Measurements from ENCODE around the gene PAEP. TPM values are rescaled to one million over a fixed set of nuclear protein-coding genes. Genes with fewer than 3 reads are reported as not detected.

The PAEP gene
- total RNA-seq, 3 donors from 2014 or later: not detected

DNA sequence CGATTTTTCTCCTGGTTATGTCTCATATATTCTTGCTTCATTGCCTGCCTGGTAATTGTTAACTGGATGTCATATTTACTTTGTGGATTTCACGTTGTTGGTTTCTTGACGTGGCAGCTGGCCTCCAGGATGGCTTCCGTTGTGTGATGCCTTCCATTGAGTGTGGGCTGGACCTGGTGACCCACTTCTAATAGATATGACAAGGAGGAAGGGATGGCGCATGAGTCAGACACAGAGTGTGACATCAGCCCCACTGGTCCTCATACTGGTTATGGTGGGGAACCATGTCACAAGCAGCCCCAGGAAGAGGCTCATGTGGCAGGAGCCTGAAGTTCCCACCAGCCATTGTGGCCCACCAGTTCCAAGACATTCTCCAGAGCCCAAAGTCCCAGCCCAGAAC lies 6.4 kb upstream of the PAEP start:
- Histone ChIP-seq H3K36me3 (no peaks in the 10 kb centered on the region), H3K27me3 (no peaks in the 10 kb centered on the region), H3K9me3 (no peaks in the 10 kb centered on the region), H3K27ac (peak overlapping the region in 1 of 2 donors; percentile 74), H3K4me1 (no peaks in the 10 kb centered on the region), H3K4me3 (no peak overlapping the region)
- DNase-seq (ENCODE audit: low spot score in 2 of 2): no peak
- intact Hi-C loops (cut with DNase I; ENCODE audit: low total_unique reads): no loop called here
- TF ChIP-seq, protein P1, sequence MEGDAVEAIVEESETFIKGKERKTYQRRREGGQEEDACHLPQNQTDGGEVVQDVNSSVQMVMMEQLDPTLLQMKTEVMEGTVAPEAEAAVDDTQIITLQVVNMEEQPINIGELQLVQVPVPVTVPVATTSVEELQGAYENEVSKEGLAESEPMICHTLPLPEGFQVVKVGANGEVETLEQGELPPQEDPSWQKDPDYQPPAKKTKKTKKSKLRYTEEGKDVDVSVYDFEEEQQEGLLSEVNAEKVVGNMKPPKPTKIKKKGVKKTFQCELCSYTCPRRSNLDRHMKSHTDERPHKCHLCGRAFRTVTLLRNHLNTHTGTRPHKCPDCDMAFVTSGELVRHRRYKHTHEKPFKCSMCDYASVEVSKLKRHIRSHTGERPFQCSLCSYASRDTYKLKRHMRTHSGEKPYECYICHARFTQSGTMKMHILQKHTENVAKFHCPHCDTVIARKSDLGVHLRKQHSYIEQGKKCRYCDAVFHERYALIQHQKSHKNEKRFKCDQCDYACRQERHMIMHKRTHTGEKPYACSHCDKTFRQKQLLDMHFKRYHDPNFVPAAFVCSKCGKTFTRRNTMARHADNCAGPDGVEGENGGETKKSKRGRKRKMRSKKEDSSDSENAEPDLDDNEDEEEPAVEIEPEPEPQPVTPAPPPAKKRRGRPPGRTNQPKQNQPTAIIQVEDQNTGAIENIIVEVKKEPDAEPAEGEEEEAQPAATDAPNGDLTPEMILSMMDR (IDR thresholded peaks at IDR 0.05): no peak
- no peak for TF ChIP-seq POLR2A (IDR thresholded peaks at IDR 0.05)
- TF ChIP-seq POLR2AphosphoS5 (IDR thresholded peaks at IDR 0.05): no peak

DNA sequence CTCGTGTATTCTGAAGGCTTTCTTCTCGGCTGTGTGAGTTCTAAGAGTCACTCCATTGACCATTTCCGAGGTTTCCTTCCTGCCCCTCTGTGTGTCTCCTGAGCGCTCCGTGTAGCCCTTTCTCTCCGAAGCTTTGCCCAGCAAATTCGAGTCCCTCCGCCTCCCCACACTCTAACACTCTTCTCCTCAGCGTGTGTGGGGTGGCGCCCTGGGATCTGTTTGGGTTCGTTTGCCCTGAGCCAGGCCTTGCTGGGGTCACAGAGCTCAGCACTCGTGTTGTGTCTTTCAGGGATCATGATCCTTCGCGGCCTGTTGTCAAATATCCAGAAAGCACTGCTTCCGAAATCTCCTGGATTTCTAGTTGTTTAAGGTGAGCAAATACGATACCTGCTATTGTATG lies 5.6 kb upstream of the PAEP start:
- DNase-seq (ENCODE audit: low spot score in 2 of 2): no peak
- Histone ChIP-seq H3K4me3 (no peak overlapping the region), H3K36me3 (no peaks in the 10 kb centered on the region), H3K4me1 (no peaks in the 10 kb centered on the region), H3K9me3 (no peaks in the 10 kb centered on the region), H3K27me3 (peaks cover 0 to 1% of the 10 kb centered on the region in 2 donors), H3K27ac (no peak overlapping the region)
- TF ChIP-seq POLR2AphosphoS5 (IDR thresholded peaks at IDR 0.05): no peak
- no peak for TF ChIP-seq POLR2A (IDR thresholded peaks at IDR 0.05)
- TF ChIP-seq, protein P1 (IDR thresholded peaks at IDR 0.05): no peak
- intact Hi-C loops (cut with DNase I; ENCODE audit: low total_unique reads): no loop called here

DNA sequence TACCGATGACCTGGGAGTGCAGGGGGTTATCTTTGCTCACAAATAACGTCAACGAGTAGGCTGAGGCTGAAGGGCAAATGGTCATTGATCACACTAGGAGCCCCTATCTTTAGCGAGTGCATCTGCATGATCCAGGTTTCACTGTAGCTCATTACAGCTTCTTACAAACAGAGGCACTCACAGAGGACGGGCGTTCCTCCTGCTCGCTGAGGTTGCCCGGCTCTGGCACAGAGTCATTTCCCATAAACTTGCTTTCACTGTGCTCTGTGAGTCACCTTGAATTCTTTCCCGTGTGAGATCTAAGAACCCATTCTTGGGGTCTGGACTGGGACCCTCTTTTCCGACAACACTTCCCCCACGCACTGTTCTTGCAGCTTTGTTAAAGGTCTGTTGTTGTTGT lies 1.9 kb upstream of the PAEP start:
- Histone ChIP-seq H3K9me3 (no peaks in the 10 kb centered on the region), H3K4me1 (no peaks in the 10 kb centered on the region), H3K4me3 (no peak overlapping the region), H3K36me3 (no peaks in the 10 kb centered on the region), H3K27me3 (peaks cover 0 to 17% of the 10 kb centered on the region in 2 donors), H3K27ac (no peak overlapping the region)
- intact Hi-C loops (cut with DNase I; ENCODE audit: low total_unique reads): no loop called here
- TF ChIP-seq POLR2A (IDR thresholded peaks at IDR 0.05) (no peak), POLR2AphosphoS5 (IDR thresholded peaks at IDR 0.05) (no peak)
- TF ChIP-seq, protein P1 (IDR thresholded peaks at IDR 0.05): no peak
- no peak for DNase-seq (ENCODE audit: low spot score in 2 of 2)

DNA sequence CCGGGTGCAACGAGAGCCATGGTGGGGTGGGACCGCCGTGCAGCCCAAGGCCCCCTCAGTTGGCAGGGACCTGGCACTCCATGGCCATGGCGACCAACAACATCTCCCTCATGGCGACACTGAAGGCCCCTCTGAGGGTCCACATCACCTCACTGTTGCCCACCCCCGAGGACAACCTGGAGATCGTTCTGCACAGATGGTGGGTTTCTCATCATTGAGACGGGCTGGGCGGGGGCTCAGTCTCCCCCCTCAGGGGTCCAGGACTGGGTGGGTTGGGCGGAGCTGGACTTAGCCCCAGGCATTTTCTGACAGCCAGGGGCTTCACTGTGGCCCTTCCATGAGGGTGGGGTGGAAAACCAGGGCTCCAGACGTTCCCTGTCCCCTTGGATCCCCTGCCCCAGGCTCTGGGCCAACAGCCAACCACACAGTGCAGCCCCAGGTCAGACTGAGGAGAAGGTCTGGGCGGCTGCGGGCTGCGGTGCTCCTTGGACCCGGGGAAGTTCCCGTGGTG lies 734 bp downstream of the PAEP start:
- no peak overlapping the region for H3K4me3 ChIP-seq
- H3K27ac ChIP-seq: no peak overlapping the region
- H3K27me3 ChIP-seq: peaks cover 0 to 40% of the 10 kb centered on the region in 2 donors
- no peak for DNase-seq (ENCODE audit: low spot score in 2 of 2)
- no peaks in the 10 kb centered on the region for H3K36me3 ChIP-seq
- intact Hi-C loops (cut with DNase I; ENCODE audit: low total_unique reads): no loop called here
- H3K9me3 ChIP-seq: no peaks in the 10 kb centered on the region
- no peak for TF ChIP-seq POLR2AphosphoS5 (IDR thresholded peaks at IDR 0.05)
- TF ChIP-seq, protein P1 (IDR thresholded peaks at IDR 0.05): no peak
- no peaks in the 10 kb centered on the region for H3K4me1 ChIP-seq

DNA sequence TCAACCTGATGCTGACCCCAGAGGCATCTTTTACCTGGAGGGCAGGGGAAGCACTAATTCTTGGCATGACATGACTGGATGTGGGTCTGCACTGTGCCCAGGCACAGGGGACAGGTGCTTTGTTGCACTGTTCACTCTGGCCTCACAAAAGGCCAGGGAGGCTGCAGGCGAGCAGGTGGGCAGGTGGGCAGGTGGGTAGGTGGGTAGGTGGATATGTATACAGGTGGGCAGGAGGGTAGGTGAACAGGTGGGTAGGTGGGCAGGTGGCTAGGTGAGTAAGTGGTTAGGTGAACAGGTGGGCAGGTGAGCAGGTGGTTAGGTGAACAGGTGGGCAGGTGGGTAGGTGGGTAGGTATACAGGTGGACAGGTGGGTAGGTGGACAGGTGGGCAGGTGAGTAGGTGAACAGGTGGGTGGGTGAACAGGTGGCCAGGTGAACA lies 1.5 kb downstream of the PAEP start:
- H3K27ac ChIP-seq: no peak overlapping the region
- intact Hi-C loops (cut with DNase I; ENCODE audit: low total_unique reads): no loop called here
- DNase-seq (ENCODE audit: low spot score in 2 of 2): no peak
- no peak overlapping the region for H3K4me3 ChIP-seq
- H3K27me3 ChIP-seq: peaks cover 0 to 40% of the 10 kb centered on the region in 2 donors
- no peaks in the 10 kb centered on the region for H3K9me3 ChIP-seq
- no peaks in the 10 kb centered on the region for H3K4me1 ChIP-seq
- no peaks in the 10 kb centered on the region for H3K36me3 ChIP-seq
- TF ChIP-seq, protein P1 (IDR thresholded peaks at IDR 0.05): no peak
- TF ChIP-seq POLR2AphosphoS5 (IDR thresholded peaks at IDR 0.05) (no peak), POLR2A (IDR thresholded peaks at IDR 0.05) (no peak)

Data from breast epithelium (tissue), 4 donors.